Effector memory CD8-positive, alpha-beta T cell (primary cell): ENCODE data around the gene FHIP1B.
A peak's percentile ranks its signal among the peaks of the same experiment; 100 is the strongest.
"Not testable (repeated sequence)": the region's sequence is repeated elsewhere in the genome, so short reads cannot be mapped to it uniquely, and the experiment has no call there.

Experiments used
- ATAC-seq: fragments of 150-1000 bp; cut with Tn5 transposase; replicated peaks from 2 replicates; pipeline ENCODE4 v1.10.0; 2021; ENCODE audit warnings: mild to moderate bottlenecking, moderate library complexity
- DNase-seq, 3 experiments: peaks; one replicate each; pipeline ENCODE4 v3.0.0; 2021
- H3K27ac Mint-ChIP-seq, 2 donors: one replicate each; pipeline ENCODE4 v1.8.0; 2022; ENCODE audit warnings: mild to moderate bottlenecking in 2 of 2, mixed read lengths in 2 of 2, moderate library complexity in 2 of 2
- H3K27me3 Mint-ChIP-seq, 2 donors: one replicate each; pipeline ENCODE4 v1.8.0; 2022; ENCODE audit warnings: mixed read lengths in 2 of 2
- H3K36me3 Mint-ChIP-seq: one replicate; pipeline ENCODE4 v1.8.0; 2022; ENCODE audit warnings: mild to moderate bottlenecking, moderate library complexity, mixed read lengths; ENCODE audit not compliant: insufficient read depth
- H3K4me1 Mint-ChIP-seq, 2 donors: one replicate each; pipeline ENCODE4 v1.8.0; 2022; ENCODE audit warnings: low read depth in 2 of 2, mixed read lengths in 2 of 2
- H3K4me3 Mint-ChIP-seq, 2 donors: one replicate each; pipeline ENCODE4 v1.8.0; 2022; ENCODE audit warnings: mild to moderate bottlenecking in 2 of 2, mixed read lengths in 2 of 2, moderate library complexity in 2 of 2
- H3K9me3 Mint-ChIP-seq, 2 donors: one replicate each; pipeline ENCODE4 v1.8.0; 2022; ENCODE audit warnings: mixed read lengths in 2 of 2

The FHIP1B gene

DNA sequence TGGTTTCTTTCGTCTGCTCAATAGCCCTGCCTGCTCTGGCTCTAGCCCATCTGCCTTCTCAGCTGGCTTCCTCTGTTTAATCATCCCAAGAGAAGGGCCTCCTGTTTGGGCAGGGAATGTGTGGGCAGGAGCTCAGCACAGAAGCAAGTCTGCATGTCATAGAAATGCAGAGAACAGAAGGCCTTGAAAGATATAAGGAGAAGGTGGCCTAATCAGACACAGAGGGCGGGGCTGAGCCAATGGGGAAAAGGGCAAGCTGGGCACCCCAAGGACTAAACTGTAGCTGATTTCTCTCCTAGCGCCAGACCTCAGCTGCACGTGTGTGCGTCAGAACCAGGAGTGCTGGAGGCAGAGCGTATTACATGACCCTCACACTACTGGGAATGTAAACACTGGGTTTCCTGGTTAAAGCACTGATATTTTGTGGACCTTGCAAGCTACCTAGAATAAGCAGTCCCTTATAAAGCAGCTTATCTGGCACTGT is 17.6 kb upstream of the FHIP1B start:
- Mint-ChIP-seq H3K9me3 (no peaks in the 10 kb centered on the region), H3K27me3 (no peaks in the 10 kb centered on the region), H3K4me1 (no peaks in the 10 kb centered on the region), H3K36me3 (no peaks in the 10 kb centered on the region), H3K27ac (no peak overlapping the region), H3K4me3 (no peak overlapping the region)
- no peak for ATAC-seq
- no peak for DNase-seq

- Mint-ChIP-seq H3K36me3 (no peaks in the 10 kb centered on the region), H3K9me3 (no peaks in the 10 kb centered on the region), H3K4me3 (no peak overlapping the region), H3K27ac (no peak overlapping the region), H3K4me1 (no peaks in the 10 kb centered on the region), H3K27me3 (no peaks in the 10 kb centered on the region)
- ATAC-seq (peak; percentile 81), DNase-seq (peak in 2 of 3 experiments; percentile 24 to 47)
Observed at GRCh38 chr11:6251120-6251733, 16.8 kb upstream of the FHIP1B start.

GRCh38 chr11:6249770-6250555 is 15.5 kb upstream of the FHIP1B start:
- no peaks in the 10 kb centered on the region for H3K4me1 Mint-ChIP-seq
- no peaks in the 10 kb centered on the region for H3K36me3 Mint-ChIP-seq
- H3K9me3 Mint-ChIP-seq = no peaks in the 10 kb centered on the region
- ATAC-seq (no peak), DNase-seq (no peak)
- no peak overlapping the region for H3K4me3 Mint-ChIP-seq
- H3K27ac Mint-ChIP-seq = no peak overlapping the region
- H3K27me3 Mint-ChIP-seq = no peaks in the 10 kb centered on the region

DNA sequence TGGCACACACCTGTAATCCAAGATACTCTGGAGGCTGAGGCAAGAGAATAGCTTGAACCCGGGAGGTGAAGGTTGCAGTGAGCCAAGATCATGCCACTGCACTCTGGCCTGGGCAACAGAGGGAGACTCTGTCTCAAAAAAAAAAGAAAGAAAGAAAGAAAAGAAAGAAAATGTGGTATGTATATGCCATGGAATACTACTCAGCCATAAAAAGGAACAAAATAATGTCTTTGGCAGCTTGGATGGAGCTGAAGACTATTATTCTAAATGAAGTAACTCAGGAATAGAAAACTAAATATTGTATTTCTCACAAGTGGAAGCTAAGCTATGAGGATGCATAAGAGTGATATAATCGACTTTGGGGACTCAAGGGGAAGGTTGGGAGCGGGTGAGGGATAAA is 14.5 kb upstream of the FHIP1B start:
- H3K4me3 Mint-ChIP-seq, ATAC-seq, H3K27me3 Mint-ChIP-seq, H3K9me3 Mint-ChIP-seq, H3K4me1 Mint-ChIP-seq, DNase-seq, H3K27ac Mint-ChIP-seq, H3K36me3 Mint-ChIP-seq: not testable (repeated sequence)

- no peaks in the 10 kb centered on the region for H3K36me3 Mint-ChIP-seq
- peaks cover 6 to 8% of the 10 kb centered on the region in 2 donors for H3K27me3 Mint-ChIP-seq
- no peaks in the 10 kb centered on the region for H3K9me3 Mint-ChIP-seq
Observed at GRCh38 chr11:6248248-6248647, 13.8 kb upstream of the FHIP1B start.

DNA sequence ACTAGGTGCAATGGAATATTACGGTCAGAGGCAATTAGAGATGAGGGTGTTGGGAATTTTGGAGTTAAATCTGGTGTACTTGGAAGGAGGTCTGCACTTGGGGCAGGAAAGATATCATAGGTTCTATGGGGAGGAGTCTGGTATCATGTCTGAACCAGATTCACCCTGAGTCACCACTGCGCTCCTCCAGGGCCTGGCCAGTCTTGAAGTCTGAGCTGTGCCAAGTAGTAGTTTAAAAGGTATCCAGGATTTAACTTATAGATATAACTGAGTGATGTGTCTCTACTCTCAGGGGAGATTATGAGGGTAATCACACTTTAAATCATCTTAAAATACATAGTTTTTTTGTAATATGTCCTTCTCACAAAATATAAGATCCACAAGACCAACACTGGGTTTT is 11.1 kb upstream of the FHIP1B start:
- ATAC-seq (no peak), DNase-seq (no peak)
- no peak overlapping the region for H3K27ac Mint-ChIP-seq
- peaks cover 9 to 23% of the 10 kb centered on the region in 2 donors for H3K27me3 Mint-ChIP-seq
- H3K4me3 Mint-ChIP-seq = no peak overlapping the region
- no peaks in the 10 kb centered on the region for H3K36me3 Mint-ChIP-seq
- H3K4me1 Mint-ChIP-seq = no peaks in the 10 kb centered on the region
- H3K9me3 Mint-ChIP-seq = no peaks in the 10 kb centered on the region

More at GRCh38 chr11:6248248-6248647, 13.8 kb upstream of the FHIP1B start:
- DNase-seq (no peak), ATAC-seq (no peak)
- H3K4me1 Mint-ChIP-seq = no peaks in the 10 kb centered on the region
- H3K4me3 Mint-ChIP-seq = no peak overlapping the region
- H3K27ac Mint-ChIP-seq = no peak overlapping the region

DNA sequence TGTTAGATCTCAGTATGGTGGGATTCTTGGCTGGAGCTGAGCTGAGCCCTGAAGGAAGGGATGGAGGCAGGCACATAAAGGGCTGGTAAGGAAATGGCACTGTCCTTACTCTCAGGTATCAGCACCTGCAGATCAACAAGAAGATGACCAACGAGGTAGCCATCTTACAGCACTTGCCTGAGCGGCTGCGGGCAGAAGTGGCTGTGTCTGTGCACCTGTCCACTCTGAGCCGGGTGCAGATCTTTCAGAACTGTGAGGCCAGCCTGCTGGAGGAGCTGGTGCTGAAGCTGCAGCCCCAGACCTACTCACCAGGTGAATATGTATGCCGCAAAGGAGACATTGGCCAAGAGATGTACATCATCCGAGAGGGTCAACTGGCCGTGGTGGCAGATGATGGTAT is 6.9 kb upstream of the FHIP1B start:
- no peaks in the 10 kb centered on the region for H3K4me1 Mint-ChIP-seq
- H3K9me3 Mint-ChIP-seq = no peaks in the 10 kb centered on the region
- no peak overlapping the region for H3K4me3 Mint-ChIP-seq
- DNase-seq (no peak), ATAC-seq (no peak)
- no peaks in the 10 kb centered on the region for H3K36me3 Mint-ChIP-seq
- H3K27ac Mint-ChIP-seq = no peak overlapping the region
- peaks cover 9 to 29% of the 10 kb centered on the region in 2 donors for H3K27me3 Mint-ChIP-seq

DNA sequence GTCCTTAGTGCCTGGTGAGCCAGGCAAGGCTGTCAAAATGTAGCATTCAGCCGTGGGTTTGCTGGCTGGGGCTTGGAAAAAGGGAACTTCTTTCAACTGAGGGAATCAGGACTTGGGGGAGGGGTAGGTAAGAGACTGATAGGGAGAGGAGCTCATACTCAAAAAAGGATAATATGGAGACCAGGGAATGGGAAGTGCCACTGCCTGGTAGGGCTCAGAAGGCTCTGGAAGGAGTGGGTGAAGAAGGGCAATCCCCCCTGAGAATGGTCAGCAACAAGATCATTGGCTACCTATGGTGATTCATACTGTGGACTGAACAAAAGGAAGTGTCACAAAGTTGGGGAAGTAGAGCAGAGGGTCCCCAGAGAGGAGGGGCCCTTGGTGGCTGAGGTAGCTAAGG is 6.3 kb upstream of the FHIP1B start:
- ATAC-seq (no peak), DNase-seq (no peak)
- Mint-ChIP-seq H3K36me3 (peaks cover 2% of the 10 kb centered on the region), H3K9me3 (no peaks in the 10 kb centered on the region), H3K4me3 (no peak overlapping the region), H3K27me3 (peaks cover 9 to 29% of the 10 kb centered on the region in 2 donors), H3K27ac (no peak overlapping the region), H3K4me1 (no peaks in the 10 kb centered on the region)

GRCh38 chr11:6240139-6240538 is 5.7 kb upstream of the FHIP1B start:
- no peak overlapping the region for H3K4me3 Mint-ChIP-seq

DNA sequence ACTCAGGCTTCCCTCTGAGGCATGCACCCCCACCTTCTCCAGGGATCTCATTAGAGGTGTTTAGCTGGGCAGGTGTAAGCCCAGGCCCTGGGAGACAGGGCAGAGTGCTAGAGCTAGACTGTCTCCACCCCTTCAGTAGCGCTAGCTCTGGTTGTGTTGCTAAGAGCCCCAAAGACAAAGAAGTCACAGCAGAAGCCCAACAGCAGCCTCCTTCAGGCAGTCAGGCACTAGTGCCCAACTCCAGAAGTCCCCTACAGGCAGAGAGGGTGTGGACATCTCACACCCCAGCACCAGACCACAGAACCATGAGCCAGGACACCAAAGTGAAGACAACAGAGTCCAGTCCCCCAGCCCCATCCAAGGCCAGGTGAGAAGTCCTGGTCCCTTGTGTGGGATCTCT is 4.5 kb upstream of the FHIP1B start, which contains the start of gene CNGA4:
Gene CNGA4 (plus strand): TSS at position 188 of the 400 bp plus-strand sequence. CDS start 118 bp downstream, at position 306.
- Mint-ChIP-seq H3K4me1 (peaks cover 9 to 12% of the 10 kb centered on the region in 2 donors), H3K4me3 (no peak within 1 kb of the TSS), H3K36me3 (peaks cover 12% of the 10 kb centered on the region), H3K9me3 (no peaks in the 10 kb centered on the region), H3K27ac (no peak within 1 kb of the TSS), H3K27me3 (peaks cover 9 to 27% of the 10 kb centered on the region in 2 donors)
- ATAC-seq = no peak
- DNase-seq = no peak

More at GRCh38 chr11:6240139-6240538, 5.7 kb upstream of the FHIP1B start:
- peaks cover 3 to 4% of the 10 kb centered on the region in 2 donors for H3K4me1 Mint-ChIP-seq
- DNase-seq = no peak
- H3K36me3 Mint-ChIP-seq = peaks cover 8% of the 10 kb centered on the region
- ATAC-seq = no peak
- no peaks in the 10 kb centered on the region for H3K9me3 Mint-ChIP-seq
- no peak overlapping the region for H3K27ac Mint-ChIP-seq
- H3K27me3 Mint-ChIP-seq = peaks cover 9 to 29% of the 10 kb centered on the region in 2 donors

- Mint-ChIP-seq H3K27ac (no peak overlapping the region), H3K36me3 (peaks cover 12% of the 10 kb centered on the region), H3K27me3 (peaks cover 0 to 16% of the 10 kb centered on the region in 2 donors), H3K4me1 (peaks cover 15 to 22% of the 10 kb centered on the region in 2 donors), H3K9me3 (no peaks in the 10 kb centered on the region), H3K4me3 (no peak overlapping the region)
- DNase-seq (no peak), ATAC-seq (no peak)
Observed at GRCh38 chr11:6237761-6238302, 3.4 kb upstream of the FHIP1B start.

DNA sequence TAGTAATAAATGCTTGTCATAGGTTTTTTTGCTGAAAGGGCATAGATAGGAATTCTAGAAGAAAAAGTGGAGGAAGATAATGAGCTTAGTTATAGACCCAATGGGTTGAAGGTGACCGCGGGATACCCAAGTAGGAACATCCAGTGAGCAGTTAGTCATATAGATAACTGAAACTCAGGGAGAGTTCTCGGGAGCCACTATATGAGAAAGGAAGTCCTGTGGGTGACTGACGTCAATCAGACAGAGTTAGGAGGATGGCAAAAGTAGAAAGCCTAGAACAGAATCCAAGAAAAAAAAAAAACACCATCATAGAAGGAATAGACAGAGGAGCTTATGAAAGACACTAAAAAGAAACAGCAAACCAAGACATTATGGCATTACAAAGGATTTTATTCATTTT is 2.8 kb upstream of the FHIP1B start:
- Mint-ChIP-seq H3K4me3 (no peak overlapping the region), H3K27ac (no peak overlapping the region), H3K27me3 (peaks cover 0 to 14% of the 10 kb centered on the region in 2 donors), H3K4me1 (peaks cover 16 to 27% of the 10 kb centered on the region in 2 donors), H3K9me3 (no peaks in the 10 kb centered on the region), H3K36me3 (peaks cover 12% of the 10 kb centered on the region)
- DNase-seq = no peak
- ATAC-seq = no peak

DNA sequence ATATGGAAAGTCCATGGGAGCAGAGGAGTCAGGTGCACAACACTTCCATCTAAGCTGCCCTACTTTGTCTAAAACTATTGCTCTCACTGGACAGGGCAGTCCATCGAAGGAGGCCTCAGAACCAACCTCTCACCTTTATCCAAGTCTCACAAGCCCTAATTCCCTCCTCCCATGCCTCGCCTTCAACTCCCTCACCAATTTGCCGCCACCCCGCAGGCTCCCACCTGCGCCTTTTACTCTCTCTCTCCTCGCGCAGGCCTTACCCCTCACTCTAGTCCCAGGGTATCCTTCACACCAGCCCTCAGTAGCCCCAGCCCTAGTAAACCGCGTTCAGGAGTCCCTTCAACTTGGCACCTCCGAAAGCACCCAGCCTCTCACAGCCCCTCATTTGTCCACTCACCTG is 451 bp downstream of the FHIP1B start:
- Mint-ChIP-seq H3K27me3 (no peaks in the 10 kb centered on the region), H3K9me3 (no peaks in the 10 kb centered on the region), H3K36me3 (peaks cover 12% of the 10 kb centered on the region), H3K4me1 (peaks cover 38 to 56% of the 10 kb centered on the region in 2 donors), H3K27ac (peak overlapping the region; percentile 91 to 94), H3K4me3 (peak overlapping the region; percentile 86 to 89)
- DNase-seq (no peak), ATAC-seq (no peak)
